ENCODE data around the gene KRT78.

The KRT78 gene

GRCh38 chr12:52824741-52825410, 23.9 kb downstream of the KRT78 start:
- DNase-seq (ENCODE audit: low read depth) = no peak

GRCh38 chr12:52823761-52824450, 24.9 kb downstream of the KRT78 start:
- no peak for DNase-seq (ENCODE audit: low read depth)

DNA sequence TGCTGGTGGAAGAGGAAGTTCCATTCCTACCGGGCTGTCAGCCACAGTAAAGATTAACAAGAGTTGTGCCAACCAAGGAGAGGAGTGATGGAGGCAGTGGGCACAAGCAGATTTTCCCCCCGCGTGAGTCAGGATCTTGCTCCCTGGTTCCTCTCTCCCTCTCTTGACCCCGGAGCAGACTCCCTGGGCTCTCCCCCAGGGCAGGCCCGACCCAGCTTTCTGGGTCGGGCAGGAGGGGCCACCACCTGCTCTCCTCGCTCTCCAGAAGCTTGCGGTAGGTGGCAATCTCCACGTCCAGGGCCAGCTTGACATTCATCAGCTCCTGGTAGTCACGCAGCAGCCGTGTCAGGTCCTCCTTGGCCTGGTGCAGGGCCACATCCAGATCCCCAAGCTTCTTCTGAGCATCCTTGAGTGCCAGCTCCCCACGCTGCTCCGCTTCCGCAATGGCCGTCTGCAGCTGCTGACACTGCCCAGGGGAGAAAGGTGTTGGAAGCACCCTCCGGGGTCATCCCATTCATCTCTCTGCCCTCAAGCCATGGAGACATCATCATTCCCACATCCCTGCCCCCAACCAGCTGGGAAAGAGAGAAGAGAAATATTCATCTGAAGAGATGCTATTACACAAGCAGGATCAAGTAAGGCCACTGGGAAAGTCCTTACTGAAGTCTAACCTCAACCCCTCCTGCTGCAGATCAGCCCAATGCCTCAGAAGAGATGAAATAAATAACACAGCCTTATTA, 25.9 kb downstream of the KRT78 start:
- no peak for DNase-seq (ENCODE audit: low read depth)

DNA sequence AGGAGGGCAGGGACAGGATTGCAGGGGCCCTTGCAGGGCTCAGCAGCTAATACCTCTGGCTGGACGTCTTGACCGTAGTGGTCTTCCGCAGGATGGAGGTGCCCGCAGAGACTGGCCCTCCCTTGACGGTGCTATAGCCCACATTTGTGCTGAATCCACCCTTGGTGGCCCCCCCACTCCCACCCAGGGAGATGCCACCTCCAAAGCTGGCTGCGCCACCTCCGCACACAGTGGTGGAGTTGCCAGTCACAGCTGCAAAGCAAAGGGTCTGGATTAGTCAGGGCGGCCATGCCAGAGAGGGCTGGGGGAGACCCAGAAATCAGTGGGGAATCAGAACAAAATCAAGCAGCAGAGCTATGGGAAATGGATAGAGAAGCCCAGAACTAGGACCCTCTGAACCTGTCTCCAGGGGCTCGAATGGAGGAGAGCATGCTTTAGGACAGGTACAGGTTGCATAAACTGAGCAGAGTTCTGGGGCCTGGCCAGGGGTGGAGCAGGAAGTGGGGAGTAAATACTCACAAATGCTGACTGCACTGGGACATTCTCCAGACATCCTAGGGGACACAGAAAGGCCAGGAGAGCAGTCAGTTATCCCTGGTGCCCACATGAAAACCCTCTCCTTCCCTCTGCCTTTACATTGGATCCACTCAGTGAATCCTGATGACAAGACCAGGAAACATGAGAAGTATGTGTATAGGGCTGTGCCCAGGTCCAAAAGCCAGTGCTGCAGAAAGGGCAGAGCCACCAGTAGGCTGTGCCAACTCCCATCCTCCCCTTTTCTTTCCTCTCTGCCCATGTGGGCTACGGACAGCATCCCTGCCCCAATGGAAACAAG, 26.8 kb downstream of the KRT78 start:
- no peak for DNase-seq (ENCODE audit: low read depth)

DNA sequence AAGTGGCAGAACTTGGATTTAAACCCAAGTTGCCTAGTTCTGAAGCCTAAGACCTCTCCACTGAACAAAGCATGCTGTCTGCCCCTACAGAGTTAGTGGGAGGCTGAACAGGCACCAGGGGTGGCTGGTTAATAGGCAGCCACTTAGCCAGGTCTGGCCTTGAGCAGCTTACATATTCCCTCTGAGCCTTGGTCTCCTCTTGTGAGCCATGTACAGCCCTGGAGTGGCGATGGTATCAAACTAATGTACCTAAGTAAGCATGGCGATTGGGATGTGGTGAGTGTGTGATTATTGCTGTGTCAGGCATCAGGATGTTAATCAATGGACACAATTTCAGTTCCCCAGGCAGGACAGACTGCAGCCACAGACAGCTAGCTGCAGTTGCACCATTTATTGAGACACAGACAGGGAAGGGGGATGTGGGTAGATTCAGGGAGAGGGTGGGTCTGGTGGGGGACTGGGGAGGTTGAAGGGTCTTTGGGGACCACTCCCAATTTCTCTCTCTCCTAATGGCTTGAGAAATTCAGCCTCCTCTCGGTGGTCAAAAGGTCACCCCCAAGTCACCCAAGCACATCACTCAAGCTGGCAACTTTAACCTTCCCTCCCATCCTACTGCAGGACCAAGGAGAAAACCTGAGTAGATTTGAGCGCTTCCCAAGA, 27.6 kb downstream of the KRT78 start:
- DNase-seq (ENCODE audit: low read depth) = no peak

GRCh38 chr12:52820521-52820920, 28.3 kb downstream of the KRT78 start:
- no peak for DNase-seq (ENCODE audit: low read depth)

GRCh38 chr12:52819731-52820510, 28.9 kb downstream of the KRT78 start:
- no peak for DNase-seq (ENCODE audit: low read depth)

DNA sequence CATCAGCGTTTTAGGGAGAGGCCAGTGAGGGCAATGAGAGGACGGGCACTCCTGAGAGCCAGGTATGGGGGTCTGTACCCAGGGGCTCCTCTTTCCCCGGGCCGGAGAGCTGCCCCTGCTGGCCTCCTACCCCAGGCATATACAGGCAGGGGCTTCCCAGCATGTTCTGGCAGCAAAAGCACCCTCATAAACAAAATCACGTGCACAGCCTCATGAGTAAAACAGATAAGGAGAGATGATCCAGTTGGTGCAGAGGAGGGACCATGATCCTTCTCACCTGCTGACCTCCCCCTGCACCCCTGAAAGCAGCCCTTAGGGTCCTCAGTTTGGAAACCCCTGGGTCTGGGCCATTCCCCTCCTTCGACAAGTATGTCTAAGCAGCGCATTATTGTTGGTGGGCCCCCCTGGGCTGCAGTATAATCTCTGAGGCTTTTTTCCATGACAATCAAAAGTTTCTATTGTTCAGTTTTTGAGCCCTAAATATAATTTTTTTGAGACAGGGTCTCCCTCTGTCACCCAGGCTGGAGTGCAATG, 29.8 kb downstream of the KRT78 start:
- DNase-seq (ENCODE audit: low read depth) = no peak

DNA sequence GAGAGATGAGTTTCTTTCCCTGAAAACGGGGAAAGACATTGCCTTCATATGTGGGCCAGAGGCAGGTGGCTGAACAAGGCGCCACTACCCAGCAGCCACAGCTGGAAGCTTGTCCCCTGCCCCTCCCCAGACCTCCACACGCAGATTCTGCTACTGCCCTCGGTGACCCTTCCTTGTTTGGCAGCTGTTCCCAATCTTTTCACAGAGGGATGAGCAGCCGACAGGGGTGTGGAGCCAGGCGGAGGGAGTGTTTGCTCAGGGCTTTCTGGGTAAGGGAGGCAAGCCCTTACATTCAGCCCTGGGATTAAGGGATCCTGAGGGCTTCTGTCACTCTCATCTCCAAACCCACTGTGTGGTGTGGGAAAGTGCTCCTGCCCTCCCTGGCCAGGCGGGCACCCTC, 30.4 kb downstream of the KRT78 start:
- DNase-seq (ENCODE audit: low read depth) = no peak

DNA sequence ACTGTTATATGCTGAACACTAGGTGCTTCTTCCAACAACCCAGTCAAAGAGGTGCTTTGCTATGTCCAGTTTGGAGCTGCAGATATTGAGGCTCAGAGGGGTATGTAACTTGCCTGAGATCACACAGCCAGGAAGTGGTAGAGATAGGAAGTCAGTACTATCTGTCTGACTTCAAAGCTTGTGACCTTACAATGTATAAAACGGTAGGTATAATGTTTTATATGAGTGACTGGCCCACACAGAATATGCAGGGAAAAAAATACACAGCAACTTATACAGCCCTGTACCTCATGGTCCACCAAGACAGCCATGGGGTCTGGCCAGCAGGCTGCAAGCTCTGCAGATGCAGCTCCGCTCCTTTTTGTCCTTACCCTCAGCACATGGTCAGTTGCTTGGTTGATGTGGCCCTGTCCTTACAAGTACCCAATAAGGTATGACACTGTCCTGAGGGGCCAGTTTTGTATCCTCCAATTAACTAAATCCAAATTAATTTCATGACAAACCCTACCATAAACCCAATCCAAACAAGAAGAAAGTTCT, 31.0 kb downstream of the KRT78 start:
- no peak for DNase-seq (ENCODE audit: low read depth)

DNA sequence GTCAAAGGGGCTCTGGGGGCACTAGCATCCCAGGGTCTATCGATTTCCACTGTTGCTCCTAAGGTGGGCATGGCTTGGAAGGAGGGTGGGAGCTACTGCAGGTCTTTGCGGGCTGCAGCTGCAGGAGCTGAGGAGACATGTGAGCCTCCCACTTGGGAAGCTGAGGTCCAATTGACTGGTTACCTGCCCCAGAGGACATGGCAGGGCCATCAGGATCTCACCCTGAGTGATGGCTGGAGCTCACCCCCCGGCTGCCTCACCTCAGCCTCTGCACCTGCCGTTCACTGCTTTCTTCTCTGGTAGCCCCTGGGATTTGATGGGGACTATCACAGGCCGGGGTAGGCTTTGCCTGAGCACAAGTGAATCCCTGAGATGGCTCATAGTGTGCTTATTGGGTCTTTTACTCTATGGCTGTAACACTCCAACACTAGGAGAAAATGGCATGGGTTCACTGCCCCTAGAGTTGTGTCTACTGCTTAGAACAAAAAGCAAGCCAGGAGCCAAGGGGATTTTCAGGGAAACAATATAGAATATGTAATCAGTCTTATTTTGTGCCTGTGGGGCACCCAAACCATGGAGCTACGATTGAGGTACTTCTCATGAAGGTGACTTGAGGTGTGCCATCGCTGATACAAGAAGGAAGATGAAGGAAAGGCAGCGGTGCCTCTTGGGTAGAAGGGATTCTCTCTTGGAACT, 31.6 kb downstream of the KRT78 start:
- DNase-seq (ENCODE audit: low read depth) = no peak

DNA sequence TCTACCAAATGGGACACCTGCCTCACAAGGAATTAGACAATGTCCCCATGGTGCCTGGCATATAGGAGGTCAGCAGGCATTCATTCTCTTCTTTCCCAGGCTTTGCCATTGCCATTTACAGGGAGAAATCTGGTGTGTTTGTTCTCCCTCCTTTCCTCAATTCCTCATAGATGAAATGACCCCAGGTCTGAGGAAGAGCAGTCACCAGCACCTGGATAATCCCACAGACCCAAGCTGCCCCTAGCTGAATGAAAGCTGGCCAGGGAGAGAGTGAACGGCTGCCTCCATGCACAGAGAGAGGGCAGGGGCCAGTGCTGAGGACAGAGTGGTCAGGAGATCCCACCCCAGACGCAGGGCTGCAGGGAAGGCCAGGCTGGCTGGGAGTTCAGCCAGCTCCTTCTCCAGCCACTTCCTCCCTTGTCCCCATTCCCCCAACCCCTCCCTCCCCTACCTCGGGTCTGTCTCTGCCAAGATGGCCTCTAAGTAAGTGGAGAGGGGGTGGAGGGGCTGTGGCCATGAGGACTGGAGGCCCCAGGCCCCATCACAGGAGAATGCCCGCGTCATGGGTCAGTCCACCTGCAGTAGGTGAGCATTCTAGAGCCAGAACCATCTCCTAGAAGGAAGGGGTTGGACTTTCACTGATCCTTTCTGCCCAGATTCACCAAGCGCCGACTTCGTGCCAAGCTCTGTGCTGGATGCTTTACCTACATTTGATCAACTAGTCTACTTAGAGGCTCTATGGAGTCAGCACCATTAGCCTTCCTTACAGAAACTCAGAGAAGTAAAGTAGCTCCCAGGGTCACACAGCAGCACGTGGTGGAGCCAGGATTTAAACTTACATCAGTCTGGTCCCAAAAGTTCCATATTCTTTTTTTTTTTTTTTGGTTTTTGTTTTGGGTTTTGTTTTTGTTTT, 32.9 kb downstream of the KRT78 start:
- DNase-seq (ENCODE audit: low read depth) = no peak

- no peak for DNase-seq (ENCODE audit: low read depth)
Observed at GRCh38 chr12:52815161-52815560, 33.6 kb downstream of the KRT78 start.

GRCh38 chr12:52814710-52815155, 34.1 kb downstream of the KRT78 start:
- no peak for DNase-seq (ENCODE audit: low read depth)

GRCh38 chr12:52813885-52814709, 34.7 kb downstream of the KRT78 start, which contains the start of gene KRT4:
Gene KRT4 (minus strand): TSS chr12:52814116. CDS start chr12:52814058, 58 bp downstream.
- no peak for DNase-seq (ENCODE audit: low read depth)

- no peak for DNase-seq (ENCODE audit: low read depth)
Observed at GRCh38 chr12:52813203-52813819, 35.5 kb downstream of the KRT78 start.

DNA sequence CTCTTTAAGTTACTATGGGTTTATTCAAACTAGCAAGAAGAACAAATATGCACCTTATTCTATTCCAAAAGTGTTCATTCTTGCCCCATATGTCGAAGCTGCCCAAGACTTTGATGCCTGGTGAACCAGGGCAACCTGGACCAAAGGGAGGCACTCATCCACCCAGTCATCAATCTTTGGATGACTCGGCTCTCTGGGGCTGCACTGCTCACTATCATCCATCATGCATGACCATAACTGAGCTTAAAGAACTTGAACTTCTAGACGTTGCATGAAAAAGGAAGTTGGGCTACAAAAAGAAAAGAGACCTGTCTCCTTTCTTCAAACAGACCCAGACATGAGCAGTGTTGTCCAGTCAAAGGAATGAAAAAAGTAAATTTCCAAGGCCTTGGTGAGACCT, 36.0 kb downstream of the KRT78 start:
- DNase-seq (ENCODE audit: low read depth) = no peak
